T-helper 2 cell treated with Interferon-gamma antibody and Interleukin-4, amounts not matched to agents 5 μg/mL and 100 μg/mL, for 36 hours (primary cell): Measurements from ENCODE around the gene SENP6.
"Not testable (repeated sequence)": the region's sequence is repeated elsewhere in the genome, so short reads cannot be mapped to it uniquely, and the experiment has no call there.

Experiments
- DNase-seq: peaks from one replicate; pipeline ENCODE4 v3.0.0; 2021; ENCODE audit warnings: low spot score
- H3K27ac Mint-ChIP-seq: one replicate; pipeline ENCODE4 v1.8.0; 2021; ENCODE audit warnings: mild to moderate bottlenecking, mixed read lengths
- H3K27me3 Mint-ChIP-seq: one replicate; pipeline ENCODE4 v1.8.0; 2021; ENCODE audit warnings: low read depth, mixed read lengths
- H3K36me3 Mint-ChIP-seq: one replicate; pipeline ENCODE4 v1.8.0; 2021; ENCODE audit warnings: low read depth, mixed read lengths
- H3K4me1 Mint-ChIP-seq: one replicate; pipeline ENCODE4 v1.8.0; 2021; ENCODE audit warnings: low read depth, mixed read lengths
- H3K4me3 Mint-ChIP-seq: one replicate; pipeline ENCODE4 v1.8.0; 2022; ENCODE audit warnings: mild to moderate bottlenecking, moderate library complexity, mixed read lengths
- H3K9me3 Mint-ChIP-seq: one replicate; pipeline ENCODE4 v1.8.0; 2021; ENCODE audit warnings: mixed read lengths

Gene SENP6

DNA sequence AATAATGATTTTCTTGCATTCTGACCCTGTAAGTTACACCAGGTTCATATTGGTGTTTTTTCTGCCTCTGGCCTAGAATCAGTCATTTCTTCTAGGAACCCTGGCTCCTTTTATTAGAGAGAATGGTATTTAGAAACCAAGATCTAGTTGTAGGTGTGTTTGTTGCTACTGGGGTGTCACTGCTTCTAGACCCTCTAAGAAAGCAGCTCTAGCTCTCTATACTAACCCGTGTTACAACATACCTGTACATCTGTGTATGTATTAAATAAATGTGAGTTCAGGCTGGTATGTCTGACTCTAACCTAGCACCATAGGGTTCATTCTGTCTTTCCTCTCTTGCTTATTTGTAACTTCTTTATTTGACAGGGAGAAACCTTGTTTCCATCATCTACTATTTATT is 16.8 kb downstream of the SENP6 start:
- Mint-ChIP-seq H3K27ac (no peak overlapping the region), H3K4me1 (peaks cover 33% of the 10 kb centered on the region), H3K4me3 (no peak overlapping the region), H3K27me3 (no peaks in the 10 kb centered on the region), H3K36me3 (peaks cover 27% of the 10 kb centered on the region), H3K9me3 (no peaks in the 10 kb centered on the region)
- DNase-seq: no peak

- Mint-ChIP-seq H3K4me1 (peaks cover 30% of the 10 kb centered on the region), H3K27ac (no peak overlapping the region), H3K4me3 (no peak overlapping the region), H3K9me3 (no peaks in the 10 kb centered on the region), H3K27me3 (no peaks in the 10 kb centered on the region), H3K36me3 (peaks cover 29% of the 10 kb centered on the region)
- no peak for DNase-seq
Observed at GRCh38 chr6:75619230-75619899, 17.7 kb downstream of the SENP6 start.

DNA sequence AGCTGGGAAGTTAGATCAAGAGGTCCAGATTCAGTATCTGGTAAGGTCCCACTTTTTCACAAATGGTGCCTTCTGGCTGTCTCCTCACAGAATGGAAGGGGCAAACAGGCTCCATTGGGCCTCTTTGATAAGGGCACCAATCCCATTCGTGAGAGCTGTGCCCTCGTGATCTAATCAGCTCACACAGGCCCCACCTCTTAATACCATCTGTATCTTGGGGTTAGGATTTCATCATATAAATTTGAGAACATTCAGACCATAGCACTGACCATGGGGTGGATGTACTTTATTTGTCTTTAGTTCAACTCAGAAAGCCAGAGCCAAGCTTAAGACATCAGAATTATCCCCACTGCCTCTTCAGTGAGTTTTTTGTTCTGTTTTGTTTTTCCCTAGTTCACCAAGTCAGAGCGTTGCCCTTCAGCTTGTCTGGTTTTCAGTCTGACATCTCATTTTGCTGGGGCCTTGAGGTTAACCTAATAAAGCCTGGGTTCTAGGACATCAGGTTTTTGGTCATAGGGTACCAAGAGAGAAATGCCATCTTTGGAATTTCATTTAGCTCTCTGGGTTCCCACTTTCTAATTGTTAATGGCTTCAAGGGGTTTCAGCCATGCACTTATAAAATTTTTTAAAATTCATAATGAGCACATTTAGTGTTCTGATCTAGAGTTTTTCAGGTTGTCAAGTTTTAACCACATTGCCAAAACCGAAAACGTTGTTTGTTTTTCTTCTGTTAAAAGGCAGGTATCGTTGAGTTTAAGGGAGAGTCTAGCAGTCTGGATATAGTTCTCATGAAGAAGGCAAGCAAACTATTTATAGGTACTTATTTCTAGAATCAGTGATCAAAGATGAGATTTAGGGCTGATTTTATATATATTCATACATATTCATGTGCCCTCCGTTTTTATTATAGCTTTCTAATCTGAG is 19.0 kb downstream of the SENP6 start:
- Mint-ChIP-seq H3K27me3 (no peaks in the 10 kb centered on the region), H3K27ac (no peak overlapping the region), H3K9me3 (no peaks in the 10 kb centered on the region), H3K36me3 (peaks cover 33% of the 10 kb centered on the region), H3K4me1 (peaks cover 33% of the 10 kb centered on the region), H3K4me3 (no peak overlapping the region)
- no peak for DNase-seq

GRCh38 chr6:75621846-75622245 is 20.2 kb downstream of the SENP6 start:
- DNase-seq: no peak
- peaks cover 30% of the 10 kb centered on the region for H3K4me1 Mint-ChIP-seq
- peaks cover 35% of the 10 kb centered on the region for H3K36me3 Mint-ChIP-seq
- no peaks in the 10 kb centered on the region for H3K27me3 Mint-ChIP-seq
- H3K27ac Mint-ChIP-seq: no peak overlapping the region
- H3K9me3 Mint-ChIP-seq: no peaks in the 10 kb centered on the region
- no peak overlapping the region for H3K4me3 Mint-ChIP-seq

DNA sequence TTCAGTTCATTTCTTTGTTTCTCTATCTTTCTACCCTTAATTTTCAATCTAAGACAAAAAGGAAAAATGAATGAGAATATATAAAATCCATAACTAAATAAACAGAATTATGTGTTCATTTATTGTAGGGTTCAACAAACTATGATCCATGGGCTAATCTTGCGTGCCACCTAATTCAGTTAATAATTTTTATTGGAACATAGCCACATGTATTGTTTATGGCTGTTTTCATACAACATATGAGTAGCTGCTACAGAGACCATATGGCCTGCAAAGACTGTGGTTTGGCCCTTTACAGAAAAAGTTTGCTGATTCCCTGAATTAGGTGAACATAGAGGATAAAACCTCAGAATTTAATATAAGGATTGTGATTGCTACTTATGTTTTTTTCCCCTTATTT is 21.8 kb downstream of the SENP6 start:
- H3K9me3 Mint-ChIP-seq: no peaks in the 10 kb centered on the region
- peaks cover 26% of the 10 kb centered on the region for H3K36me3 Mint-ChIP-seq
- DNase-seq: no peak
- no peak overlapping the region for H3K27ac Mint-ChIP-seq
- H3K4me1 Mint-ChIP-seq: peaks cover 22% of the 10 kb centered on the region
- no peaks in the 10 kb centered on the region for H3K27me3 Mint-ChIP-seq
- no peak overlapping the region for H3K4me3 Mint-ChIP-seq

DNA sequence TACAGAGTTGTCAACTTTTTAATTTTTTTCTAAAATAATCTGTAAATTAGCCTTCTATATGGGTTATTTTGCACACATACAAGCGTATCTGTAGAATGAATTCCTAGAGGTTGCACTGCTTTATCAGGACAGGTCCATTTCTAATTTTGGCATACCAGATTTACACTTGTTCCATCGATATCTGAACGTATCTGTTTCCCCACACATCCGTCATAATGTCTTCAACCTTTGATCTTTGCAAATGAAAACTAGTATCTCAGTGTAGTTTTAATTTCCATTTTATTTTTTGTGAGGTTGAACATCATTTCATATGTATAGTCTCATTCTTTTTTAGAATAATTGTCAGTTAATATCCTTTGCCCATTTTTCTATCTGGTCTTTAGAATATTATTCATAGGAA is 22.7 kb downstream of the SENP6 start:
- no peak overlapping the region for H3K4me3 Mint-ChIP-seq
- no peaks in the 10 kb centered on the region for H3K27me3 Mint-ChIP-seq
- H3K9me3 Mint-ChIP-seq: no peaks in the 10 kb centered on the region
- no peak for DNase-seq
- no peak overlapping the region for H3K27ac Mint-ChIP-seq
- H3K4me1 Mint-ChIP-seq: peaks cover 16% of the 10 kb centered on the region
- peaks cover 23% of the 10 kb centered on the region for H3K36me3 Mint-ChIP-seq

DNA sequence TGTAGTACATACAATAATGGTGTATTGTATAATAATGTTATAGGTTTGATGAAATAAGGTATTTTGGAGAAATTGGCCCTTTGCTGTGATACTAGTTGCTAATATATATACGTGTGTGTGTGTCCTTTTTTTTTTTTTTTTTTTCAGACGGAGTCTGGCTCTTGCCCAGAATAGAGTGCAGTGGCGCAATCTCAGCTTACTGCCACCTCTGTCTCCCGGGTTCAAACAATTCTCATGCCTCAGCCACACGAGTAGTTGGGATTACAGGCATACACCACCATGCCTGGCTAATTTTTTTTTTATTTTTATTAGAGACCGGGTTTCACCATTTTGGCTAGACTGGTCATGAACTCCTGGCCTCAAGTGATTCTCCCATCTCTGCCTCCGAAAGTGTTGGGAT is 23.3 kb downstream of the SENP6 start:
- peaks cover 15% of the 10 kb centered on the region for H3K4me1 Mint-ChIP-seq
- DNase-seq: no peak
- no peak overlapping the region for H3K4me3 Mint-ChIP-seq
- H3K27ac Mint-ChIP-seq: no peak overlapping the region
- H3K27me3 Mint-ChIP-seq: no peaks in the 10 kb centered on the region
- H3K36me3 Mint-ChIP-seq: peaks cover 25% of the 10 kb centered on the region
- H3K9me3 Mint-ChIP-seq: no peaks in the 10 kb centered on the region

- Mint-ChIP-seq H3K4me1 (peaks cover 5% of the 10 kb centered on the region), H3K9me3 (no peaks in the 10 kb centered on the region), H3K4me3 (no peak overlapping the region), H3K27ac (no peak overlapping the region), H3K36me3 (peaks cover 28% of the 10 kb centered on the region), H3K27me3 (no peaks in the 10 kb centered on the region)
- no peak for DNase-seq
Observed at GRCh38 chr6:75626561-75626960, 24.9 kb downstream of the SENP6 start.

- H3K27me3 Mint-ChIP-seq, H3K4me3 Mint-ChIP-seq, H3K9me3 Mint-ChIP-seq, H3K4me1 Mint-ChIP-seq, DNase-seq, H3K27ac Mint-ChIP-seq: not testable (repeated sequence)
- peaks cover 32% of the 10 kb centered on the region for H3K36me3 Mint-ChIP-seq
Observed at GRCh38 chr6:75627708-75628107, 26.0 kb downstream of the SENP6 start.

DNA sequence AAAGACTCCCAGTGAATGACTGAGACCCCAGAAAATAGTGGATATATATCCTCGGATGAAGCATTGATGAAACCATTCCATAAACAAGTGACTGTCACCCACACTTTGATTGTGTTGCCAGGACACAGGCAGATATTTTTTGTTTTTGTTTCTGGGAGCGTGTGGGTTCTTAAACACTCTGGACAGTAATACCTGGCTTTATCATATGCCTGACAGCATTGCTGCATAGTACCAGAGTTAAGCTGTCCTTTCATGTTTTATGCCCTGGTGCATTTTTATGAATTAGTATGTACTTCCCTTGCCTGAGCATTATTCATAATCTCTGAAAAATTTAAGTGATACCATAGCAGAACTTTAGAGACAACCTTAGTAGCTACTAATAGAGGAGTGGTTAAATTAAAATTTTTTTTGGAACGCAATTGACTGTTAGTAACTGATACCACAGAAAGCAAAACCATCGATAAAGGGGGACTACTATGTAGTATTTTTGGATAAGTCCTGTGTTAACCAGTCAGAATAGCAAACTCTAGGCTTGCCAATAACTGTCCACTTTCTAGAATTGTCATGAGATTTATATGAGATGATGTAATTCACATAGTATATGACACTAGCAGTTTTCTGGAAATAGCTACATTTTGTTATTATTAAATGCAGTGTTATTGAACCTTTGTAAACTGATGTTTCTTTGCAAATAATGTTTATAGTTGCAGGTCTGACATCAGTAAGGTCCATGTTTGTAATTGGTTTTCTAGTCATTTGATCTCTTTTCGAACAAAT is 30.4 kb downstream of the SENP6 start:
- H3K4me3 Mint-ChIP-seq: no peak overlapping the region
- H3K27me3 Mint-ChIP-seq: no peaks in the 10 kb centered on the region
- H3K4me1 Mint-ChIP-seq: peaks cover 5% of the 10 kb centered on the region
- peaks cover 27% of the 10 kb centered on the region for H3K36me3 Mint-ChIP-seq
- H3K27ac Mint-ChIP-seq: no peak overlapping the region
- DNase-seq: no peak
- H3K9me3 Mint-ChIP-seq: no peaks in the 10 kb centered on the region

DNA sequence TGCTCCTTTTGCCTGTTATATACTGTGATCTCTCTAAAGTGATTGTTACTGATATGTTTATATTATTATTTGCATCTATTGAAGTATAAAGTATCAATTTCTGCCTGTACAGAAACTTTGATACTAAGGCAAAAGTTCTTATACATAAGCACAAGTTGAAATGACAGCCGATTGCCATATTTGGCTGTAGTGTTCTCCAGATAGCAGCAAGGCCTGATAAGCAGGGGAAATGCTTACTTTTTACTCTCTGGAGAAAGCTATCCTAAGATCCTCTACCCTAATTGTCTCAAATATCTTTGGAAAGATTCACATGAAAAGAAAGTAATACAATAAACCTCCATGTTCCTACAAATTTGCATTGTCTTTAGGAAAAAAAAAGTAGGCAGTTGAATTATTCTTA is 31.4 kb downstream of the SENP6 start:
- H3K27ac Mint-ChIP-seq: no peak overlapping the region
- H3K4me1 Mint-ChIP-seq: peaks cover 6% of the 10 kb centered on the region
- no peaks in the 10 kb centered on the region for H3K9me3 Mint-ChIP-seq
- no peak for DNase-seq
- H3K4me3 Mint-ChIP-seq: no peak overlapping the region
- peaks cover 30% of the 10 kb centered on the region for H3K36me3 Mint-ChIP-seq
- H3K27me3 Mint-ChIP-seq: no peaks in the 10 kb centered on the region

DNA sequence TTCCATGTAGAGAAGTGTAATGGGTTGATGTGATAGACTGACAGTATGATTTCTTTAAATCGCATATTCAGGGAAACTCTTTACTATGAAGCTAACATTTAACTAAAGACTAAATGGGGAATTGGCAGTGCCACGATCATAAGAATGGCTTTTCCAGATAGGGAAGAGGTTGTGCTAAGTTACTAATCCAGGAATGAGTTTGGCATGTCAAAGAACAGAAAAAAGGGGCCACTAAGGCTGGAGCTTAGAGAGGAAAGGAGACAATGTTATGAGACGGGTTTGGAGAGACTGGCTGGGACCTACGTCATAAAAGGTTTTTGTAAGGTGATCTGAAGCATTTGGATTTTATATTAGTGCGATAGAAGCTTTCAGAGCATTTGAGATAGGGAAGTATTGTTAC is 40.6 kb downstream of the SENP6 start:
- H3K27me3 Mint-ChIP-seq: no peaks in the 10 kb centered on the region
- no peaks in the 10 kb centered on the region for H3K4me1 Mint-ChIP-seq
- no peaks in the 10 kb centered on the region for H3K9me3 Mint-ChIP-seq
- H3K4me3 Mint-ChIP-seq: no peak overlapping the region
- no peak for DNase-seq
- H3K27ac Mint-ChIP-seq: no peak overlapping the region
- H3K36me3 Mint-ChIP-seq: peaks cover 42% of the 10 kb centered on the region

GRCh38 chr6:75643173-75643572 is 41.5 kb downstream of the SENP6 start:
- H3K4me3 Mint-ChIP-seq: no peak overlapping the region
- H3K36me3 Mint-ChIP-seq: peaks cover 39% of the 10 kb centered on the region
- no peak overlapping the region for H3K27ac Mint-ChIP-seq
- no peak for DNase-seq
- H3K4me1 Mint-ChIP-seq: no peaks in the 10 kb centered on the region
- no peaks in the 10 kb centered on the region for H3K9me3 Mint-ChIP-seq
- no peaks in the 10 kb centered on the region for H3K27me3 Mint-ChIP-seq

- no peak for DNase-seq
- H3K4me1 Mint-ChIP-seq: no peaks in the 10 kb centered on the region
- H3K9me3 Mint-ChIP-seq: no peaks in the 10 kb centered on the region
- H3K36me3 Mint-ChIP-seq: peaks cover 48% of the 10 kb centered on the region
- no peak overlapping the region for H3K27ac Mint-ChIP-seq
- H3K4me3 Mint-ChIP-seq: no peak overlapping the region
- H3K27me3 Mint-ChIP-seq: no peaks in the 10 kb centered on the region
Observed at GRCh38 chr6:75656479-75656878, 54.8 kb downstream of the SENP6 start.
